HepG2 (cell line): ENCODE measurements around the gene AK4. TPM values are rescaled to one million over a fixed set of nuclear protein-coding genes. Genes with fewer than 3 reads are reported as not detected.

Experiments used
- ATAC-seq: fragments of 200-7000 bp; cut with Tn5 transposase; 3 replicates; pipeline ENCODE4 v1.9.1; 2020; ENCODE audit warnings: mild to moderate bottlenecking, moderate library complexity
- BruUV-seq: library from RNA; stranded (reverse); fragments of 400-500 nt; replicated peaks from 2 replicates; lab custom pipeline; 2021; lab: Mats Ljungman, UMichigan
- CTCF ChIA-PET: fragments of 300-600 bp; formaldehyde crosslinking; extraction: SDS; loops from one replicate; lab custom pipeline; 2021; ENCODE audit warnings: low total read pairs, inconsistent platforms, low intra/inter-chr PET ratio; lab: Yijun Ruan, JAX
- POLR2A ChIA-PET: fragments of 350-600 bp; sonication (Branson Sonifier 250); formaldehyde crosslinking; loops from one replicate; lab custom pipeline; 2020; ENCODE audit warnings: antibody characterized with exemption, inconsistent platforms; lab: Yijun Ruan, JAX
- DNase-seq: peaks from one replicate; pipeline ENCODE4 v3.0.0-alpha.2; 2015; ENCODE audit warnings: low spot score
- FAIRE-seq: peaks from 3 replicates; lab custom pipeline; 2011; peaks lifted over from hg19 to GRCh38; lab: Jason Lieb, UNC
- H2AFZ ChIP-seq: one replicate; pipeline ENCODE4 v1.6.1; 2011; ENCODE audit warnings: low read length, inconsistent platforms
- H3K27ac ChIP-seq: fragments of 300-600 bp; 3 replicates; pipeline ENCODE4 v1.8.0; 2011; ENCODE audit warnings: mixed run types, mild to moderate bottlenecking, mixed read lengths, low read length, inconsistent platforms; ENCODE audit not compliant: insufficient read depth; ENCODE audit errors: extremely low read length
- H3K27me3 ChIP-seq, 2 experiments: fragments of 200-600 bp in 1 of 2; 2 replicates in 1 of 2; 3 replicates in 1 of 2; pipeline versions ENCODE4 v1.6.0 to v1.8.0; 2011; ENCODE audit warnings: low read length in 2 of 2, mild to moderate bottlenecking in 2 of 2, moderate library complexity in 2 of 2, inconsistent platforms in 1 of 2; ENCODE audit not compliant: insufficient read depth in 2 of 2, control insufficient read depth in 1 of 2
- H3K36me3 ChIP-seq, 2 experiments: fragments of 200-600 bp in 1 of 2; replicated peaks in 1 of 2; 2 replicates in 1 of 2; 3 replicates in 1 of 2; pipeline versions ENCODE4 v1.5.1 to v1.8.0; 2011; ENCODE audit warnings: low read length in 2 of 2, inconsistent platforms in 1 of 2; ENCODE audit not compliant: insufficient read depth in 2 of 2, control insufficient read depth in 1 of 2
- H3K4me1 ChIP-seq: 2 replicates; pipeline ENCODE4 v1.5.1; 2012; ENCODE audit warnings: low read length, inconsistent platforms; ENCODE audit not compliant: insufficient read depth
- H3K4me2 ChIP-seq: 2 replicates; pipeline ENCODE4 v1.6.0; 2011; ENCODE audit warnings: low read depth, low read length, inconsistent platforms
- H3K4me3 ChIP-seq, 3 experiments: fragments of 200-600 bp in 1 of 3; sonication (generic), shearing (Covaris generic) in 1 of 3; replicated peaks in 1 of 3; 2 replicates each; pipeline ENCODE4 v1.5.1; 2011 to 2016; ENCODE audit warnings: low read length in 3 of 3, inconsistent platforms in 2 of 3, low read depth in 2 of 3, mild to moderate bottlenecking in 2 of 3, control low read depth in 1 of 3, mixed read lengths in 1 of 3; ENCODE audit not compliant: insufficient read depth in 1 of 3
- H3K79me2 ChIP-seq: one replicate; pipeline ENCODE4 v1.6.1; 2011; ENCODE audit warnings: low read length, inconsistent platforms; ENCODE audit not compliant: insufficient read depth
- H3K9ac ChIP-seq: 2 replicates; pipeline ENCODE4 v1.6.0; 2011; ENCODE audit warnings: mild to moderate bottlenecking, low read depth, low read length, inconsistent platforms; ENCODE audit not compliant: insufficient read depth
- H3K9me3 ChIP-seq: 2 replicates; pipeline ENCODE4 v1.5.1; 2012; ENCODE audit warnings: mild to moderate bottlenecking, low read length
- H4K20me1 ChIP-seq: 2 replicates; pipeline ENCODE4 v1.6.0; 2011; ENCODE audit warnings: inconsistent platforms, mild to moderate bottlenecking, low read length, moderate library complexity; ENCODE audit not compliant: insufficient read depth
- DR1 ChIP-seq: sonication (generic); formaldehyde crosslinking; IDR thresholded peaks from 2 replicates; pipeline ENCODE4 v1.8.0; 2021; ENCODE audit warnings: mild to moderate bottlenecking, missing genetic modification reagents, inconsistent platforms
- KDM5A ChIP-seq: fragments of 200-600 bp; sonication (generic); IDR thresholded peaks from 2 replicates; pipeline ENCODE4 v1.7.0; 2018; ENCODE audit warnings: antibody characterized with exemption, mild to moderate bottlenecking, low read length, borderline replicate concordance
- MXD4 ChIP-seq: IDR thresholded peaks from 2 replicates; pipeline ENCODE4 v1.6.1; 2016; ENCODE audit warnings: mild to moderate bottlenecking, missing biosample characterization, missing genetic modification reagents
- SP4 ChIP-seq: sonication (generic); formaldehyde crosslinking; IDR thresholded peaks from 2 replicates; pipeline ENCODE4 v1.8.1; 2023; ENCODE audit warnings: mild to moderate bottlenecking, missing genetic modification reagents
- U2AF2 ChIP-seq: fragments of 200-400 bp; formaldehyde crosslinking; IDR thresholded peaks from 2 replicates; pipeline ENCODE4 v1.6.1; 2017; ENCODE audit warnings: low read depth, mild to moderate bottlenecking, low read length
- ZBTB26 ChIP-seq: IDR thresholded peaks from 2 replicates; pipeline ENCODE4 v1.6.1; 2016; ENCODE audit warnings: missing compliant biosample characterization, missing genetic modification reagents, borderline replicate concordance
- ZFAT ChIP-seq: sonication (generic); formaldehyde crosslinking; conservative IDR thresholded peaks from 2 replicates; pipeline ENCODE4 v1.8.1; 2023; ENCODE audit warnings: missing genetic modification reagents, inconsistent platforms
- ZNF10 ChIP-seq: sonication (generic); formaldehyde crosslinking; IDR thresholded peaks from 2 replicates; pipeline ENCODE4 v1.4.0; 2020; ENCODE audit warnings: mild to moderate bottlenecking, low read depth, missing genetic modification reagents, borderline replicate concordance
- ZNF138 ChIP-seq: sonication (generic); formaldehyde crosslinking; IDR thresholded peaks from 2 replicates; pipeline ENCODE4 v1.5.0; 2020; ENCODE audit warnings: mild to moderate bottlenecking, low read depth, missing genetic modification reagents
- ZNF142 ChIP-seq: sonication (generic); formaldehyde crosslinking; IDR thresholded peaks from 2 replicates; pipeline ENCODE4 v1.4.0; 2020; ENCODE audit warnings: missing genetic modification reagents
- ZNF207 ChIP-seq: fragments of 450-650 bp; IDR thresholded peaks from 2 replicates; pipeline ENCODE4 v1.6.1; 2016; ENCODE audit warnings: antibody characterized with exemption, borderline replicate concordance
- ZNF720 ChIP-seq: sonication (generic); formaldehyde crosslinking; IDR thresholded peaks from 2 replicates; pipeline ENCODE4 v1.4.0; 2020; ENCODE audit warnings: missing genetic modification reagents
- ZNF768 ChIP-seq: sonication (generic); formaldehyde crosslinking; IDR thresholded peaks from 2 replicates; pipeline ENCODE4 v1.4.0; 2020; ENCODE audit warnings: missing genetic modification reagents
- WGBS: methylation state at CpG from one replicate; pipeline ENCODE4 v1.1.6; 2017; ENCODE audit warnings: low lambda C conversion rate; 5-methylcytosine and 5-hydroxymethylcytosine counted together
- in situ Hi-C: cut with HindIII; loops from 2 replicates; pipeline ENCODE4 v1.10.0; 2017; ENCODE audit warnings: low pct_unique_long_range_greater_than_20kb; ENCODE audit not compliant: extremely low pct_ligation_motif_present
- intact Hi-C: fragments of 100-400 bp; cut with micrococcal nuclease; formaldehyde crosslinking; loops from one replicate; pipeline ENCODE4 v1.10.0; 2022; ENCODE audit not compliant: unreplicated experiment
- polyA plus RNA-seq, 8 experiments: library from polyadenylated mRNA; depleted of rRNA in 3 of 8; stranded (reverse) in 7 of 8; unstranded in 1 of 8; fragments of >200 nt; fragmentation: Illumina TruSeq in 4 of 8; extraction: Trizol in 4 of 8; gene quantifications; 2 replicates each; pipeline versions ENCODE4 v1.2.1 to v1.2.3, GENCODE V29; 2011 to 2016; ENCODE audit warnings: low read depth in 4 of 8, missing spikeins in 1 of 8, mixed read lengths in 1 of 8; ENCODE audit not compliant: insufficient read depth in 1 of 8
- total RNA-seq, 5 experiments: library from RNA; depleted of rRNA; stranded (reverse); fragments of >200 nt; fragmentation: Illumina TruSeq; extraction: Trizol; gene quantifications; 2 replicates each; pipeline ENCODE4 v1.2.3, GENCODE V29; 2016; ENCODE audit warnings: low read depth in 1 of 5
- TF ChIP-seq, protein P1 (sequence below): sonication (generic); formaldehyde crosslinking; IDR thresholded peaks from 2 replicates; pipeline ENCODE4 v1.4.0; 2020; ENCODE audit warnings: missing genetic modification reagents

The AK4 gene
- total and polyA plus RNA-seq, 2 of the 13 experiments (the other 11 are each of a cell fraction or from before 2014, with no cell fraction given) = 110 to 160 TPM

- Histone ChIP-seq H3K27ac (no peak overlapping the region), H4K20me1 (no peaks in the 10 kb centered on the region), H3K9me3 (no peaks in the 10 kb centered on the region), H3K36me3 (no peaks in the 10 kb centered on the region), H3K4me2 (no peak overlapping the region), H3K4me3 (no peak overlapping the region), H3K79me2 (no peaks in the 10 kb centered on the region), H3K27me3 (no peaks in the 10 kb centered on the region), H3K9ac (no peak overlapping the region), H3K4me1 (peaks cover 20% of the 10 kb centered on the region), H2AFZ (no peak overlapping the region)
- POLR2A ChIA-PET = no interaction called here
- DNase-seq (no peak), FAIRE-seq (no peak), ATAC-seq (no peak)
- intact Hi-C loops = no loop called here
- CTCF ChIA-PET = no interaction called here
- in situ Hi-C loops = no loop called here
- BruUV-seq = no TSS peak
- TF ChIP-seq ZNF768 (CRISPR knock-in tag) (no peak), ZNF142 (no peak), ZNF138 (CRISPR knock-in tag) (no peak), ZBTB26 (CRISPR knock-in tag) (no peak), ZNF10 (CRISPR knock-in tag) (no peak), U2AF2 (no peak), ZNF720 (CRISPR knock-in tag) (no peak), MXD4 (CRISPR knock-in tag) (no peak), KDM5A (no peak), DR1 (CRISPR knock-in tag) (no peak), ZNF207 (no peak), SP4 (CRISPR knock-in tag) (no peak), ZFAT (CRISPR knock-in tag) (no peak)
- TF ChIP-seq, protein P1, sequence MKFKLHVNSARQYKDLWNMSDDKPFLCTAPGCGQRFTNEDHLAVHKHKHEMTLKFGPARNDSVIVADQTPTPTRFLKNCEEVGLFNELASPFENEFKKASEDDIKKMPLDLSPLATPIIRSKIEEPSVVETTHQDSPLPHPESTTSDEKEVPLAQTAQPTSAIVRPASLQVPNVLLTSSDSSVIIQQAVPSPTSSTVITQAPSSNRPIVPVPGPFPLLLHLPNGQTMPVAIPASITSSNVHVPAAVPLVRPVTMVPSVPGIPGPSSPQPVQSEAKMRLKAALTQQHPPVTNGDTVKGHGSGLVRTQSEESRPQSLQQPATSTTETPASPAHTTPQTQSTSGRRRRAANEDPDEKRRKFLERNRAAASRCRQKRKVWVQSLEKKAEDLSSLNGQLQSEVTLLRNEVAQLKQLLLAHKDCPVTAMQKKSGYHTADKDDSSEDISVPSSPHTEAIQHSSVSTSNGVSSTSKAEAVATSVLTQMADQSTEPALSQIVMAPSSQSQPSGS (CRISPR knock-in tag) = no peak
- 93% methylated on average over 1 of the region's 1 CpG for WGBS
Observed at GRCh38 chr1:65263286-65263685, 115.3 kb downstream of the AK4 start.
